Measurements from ENCODE around the gene SPEG. TPM values are rescaled to one million over a fixed set of nuclear protein-coding genes. Genes with fewer than 3 reads are reported as not detected.
"Not testable (repeated sequence)": the region's sequence is repeated elsewhere in the genome, so short reads cannot be mapped to it uniquely, and the experiment has no call there.

Gene SPEG
- total RNA-seq, 1 donor from 2014 or later: 6.1 TPM

GRCh38 chr2:219387306-219388120 lies 47.1 kb upstream of the SPEG start, which contains the start of gene DNPEP:
TSS of gene DNPEP (minus strand) at chr2:219387912. CDS start at chr2:219387794, 118 bp downstream.
- Mint-ChIP-seq H3K27ac (ENCODE audit: unreplicated experiment) (peak within 1 kb of the TSS; percentile 72), H3K9me3 (ENCODE audit: unreplicated experiment) (no peaks in the 10 kb centered on the region), H3K4me1 (ENCODE audit: unreplicated experiment) (peaks cover 17% of the 10 kb centered on the region), H3K36me3 (ENCODE audit: low read depth, unreplicated experiment) (peaks cover 18% of the 10 kb centered on the region), H3K4me3 (ENCODE audit: unreplicated experiment) (peak within 1 kb of the TSS; percentile 96), H3K27me3 (ENCODE audit: unreplicated experiment) (peaks cover 8% of the 10 kb centered on the region)
- TF ChIP-seq, protein P1, sequence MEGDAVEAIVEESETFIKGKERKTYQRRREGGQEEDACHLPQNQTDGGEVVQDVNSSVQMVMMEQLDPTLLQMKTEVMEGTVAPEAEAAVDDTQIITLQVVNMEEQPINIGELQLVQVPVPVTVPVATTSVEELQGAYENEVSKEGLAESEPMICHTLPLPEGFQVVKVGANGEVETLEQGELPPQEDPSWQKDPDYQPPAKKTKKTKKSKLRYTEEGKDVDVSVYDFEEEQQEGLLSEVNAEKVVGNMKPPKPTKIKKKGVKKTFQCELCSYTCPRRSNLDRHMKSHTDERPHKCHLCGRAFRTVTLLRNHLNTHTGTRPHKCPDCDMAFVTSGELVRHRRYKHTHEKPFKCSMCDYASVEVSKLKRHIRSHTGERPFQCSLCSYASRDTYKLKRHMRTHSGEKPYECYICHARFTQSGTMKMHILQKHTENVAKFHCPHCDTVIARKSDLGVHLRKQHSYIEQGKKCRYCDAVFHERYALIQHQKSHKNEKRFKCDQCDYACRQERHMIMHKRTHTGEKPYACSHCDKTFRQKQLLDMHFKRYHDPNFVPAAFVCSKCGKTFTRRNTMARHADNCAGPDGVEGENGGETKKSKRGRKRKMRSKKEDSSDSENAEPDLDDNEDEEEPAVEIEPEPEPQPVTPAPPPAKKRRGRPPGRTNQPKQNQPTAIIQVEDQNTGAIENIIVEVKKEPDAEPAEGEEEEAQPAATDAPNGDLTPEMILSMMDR (IDR thresholded peaks at IDR 0.05; ENCODE audit: unreplicated experiment): no peak
- DNase-seq (ENCODE audit: low spot score): peak; percentile 99

DNA sequence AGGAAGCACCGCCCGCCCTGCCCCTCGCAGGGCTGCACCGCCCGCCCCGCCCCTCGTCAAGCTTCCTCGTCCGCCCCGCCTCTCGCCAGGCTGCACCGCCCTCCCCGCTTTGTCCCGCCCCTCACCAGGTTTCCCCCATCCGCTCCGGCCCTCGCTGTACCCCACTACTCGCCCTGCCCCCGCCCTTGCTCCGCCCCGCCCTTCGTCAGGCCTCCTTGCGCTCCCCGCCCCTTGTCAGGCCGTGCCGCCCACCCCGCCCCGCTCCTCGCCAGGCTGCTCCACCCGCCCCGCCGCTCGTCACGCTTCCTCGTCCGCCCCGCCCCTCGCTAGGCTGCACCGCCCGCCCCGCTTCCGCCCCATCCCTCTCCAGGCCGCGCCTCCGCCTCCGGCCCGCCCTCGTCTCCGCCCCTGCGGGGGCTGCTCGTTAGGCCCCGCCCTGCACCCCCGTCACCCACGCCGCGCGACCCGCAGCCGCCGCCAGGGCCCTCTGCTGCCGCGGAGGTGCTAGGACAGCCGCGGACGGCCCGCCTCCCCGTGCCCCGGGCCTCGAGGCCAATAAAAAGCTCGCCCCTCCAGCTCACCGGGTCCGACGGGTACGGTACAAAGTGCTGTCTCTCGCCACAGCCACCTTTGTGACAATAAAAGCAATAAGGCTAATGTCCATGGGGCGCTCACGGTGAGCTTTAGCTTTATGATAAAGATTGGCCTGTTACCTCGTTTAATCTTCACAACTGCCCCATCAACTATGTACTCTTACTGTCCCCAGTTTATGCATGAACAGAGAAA lies 46.3 kb upstream of the SPEG start:
- Mint-ChIP-seq H3K9me3 (ENCODE audit: unreplicated experiment) (no peaks in the 10 kb centered on the region), H3K36me3 (ENCODE audit: low read depth, unreplicated experiment) (peaks cover 15% of the 10 kb centered on the region), H3K4me3 (ENCODE audit: unreplicated experiment) (peak overlapping the region; percentile 80), H3K4me1 (ENCODE audit: unreplicated experiment) (peaks cover 16% of the 10 kb centered on the region), H3K27me3 (ENCODE audit: unreplicated experiment) (peaks cover 8% of the 10 kb centered on the region), H3K27ac (ENCODE audit: unreplicated experiment) (peak overlapping the region; percentile 4)
- peak; percentile 98 for DNase-seq (ENCODE audit: low spot score)
- TF ChIP-seq, protein P1 (IDR thresholded peaks at IDR 0.05; ENCODE audit: unreplicated experiment): peak; percentile 33

DNA sequence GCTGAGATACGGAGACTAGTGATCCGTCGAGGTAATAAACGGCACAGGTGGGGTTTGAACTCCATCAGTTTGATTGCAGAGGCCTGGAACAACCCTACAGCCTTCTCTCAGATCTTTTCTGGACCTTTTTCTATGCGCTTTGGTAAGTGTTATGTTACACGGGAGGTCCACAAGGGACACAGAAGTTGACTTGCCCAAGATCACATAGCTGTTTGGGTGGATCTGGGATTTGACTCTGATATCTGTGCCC lies 45.8 kb upstream of the SPEG start:
- H3K4me1 Mint-ChIP-seq (ENCODE audit: unreplicated experiment): peaks cover 12% of the 10 kb centered on the region
- peaks cover 9% of the 10 kb centered on the region for H3K36me3 Mint-ChIP-seq (ENCODE audit: low read depth, unreplicated experiment)
- DNase-seq (ENCODE audit: low spot score): no peak
- peak overlapping the region; percentile 4 for H3K27ac Mint-ChIP-seq (ENCODE audit: unreplicated experiment)
- no peaks in the 10 kb centered on the region for H3K9me3 Mint-ChIP-seq (ENCODE audit: unreplicated experiment)
- TF ChIP-seq, protein P1 (IDR thresholded peaks at IDR 0.05; ENCODE audit: unreplicated experiment): no peak
- peak overlapping the region; percentile 80 for H3K4me3 Mint-ChIP-seq (ENCODE audit: unreplicated experiment)
- H3K27me3 Mint-ChIP-seq (ENCODE audit: unreplicated experiment): peaks cover 7% of the 10 kb centered on the region

DNA sequence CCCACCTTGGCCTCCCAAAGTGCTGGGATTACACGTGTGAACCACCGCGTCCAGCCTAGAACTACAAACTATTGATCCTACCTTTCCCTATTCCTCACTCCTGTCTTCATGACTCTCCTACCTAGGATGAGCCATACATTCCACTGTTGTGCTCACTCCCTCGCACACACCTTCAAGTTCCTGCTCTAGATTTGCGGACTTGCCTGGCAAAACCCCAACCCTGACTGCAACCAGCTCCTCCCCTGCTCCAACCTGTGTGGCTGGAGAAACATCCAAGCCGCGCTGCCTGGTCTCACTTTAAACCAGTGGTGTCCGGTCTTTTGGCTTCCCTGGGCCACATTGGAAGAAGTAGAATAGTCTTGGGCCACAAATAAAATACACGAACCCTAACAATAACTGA lies 41.9 kb upstream of the SPEG start:
- Mint-ChIP-seq H3K4me1 (ENCODE audit: unreplicated experiment) (peaks cover 3% of the 10 kb centered on the region), H3K36me3 (ENCODE audit: low read depth, unreplicated experiment) (no peaks in the 10 kb centered on the region), H3K27ac (ENCODE audit: unreplicated experiment) (no peak overlapping the region), H3K4me3 (ENCODE audit: unreplicated experiment) (no peak overlapping the region), H3K9me3 (ENCODE audit: unreplicated experiment) (no peaks in the 10 kb centered on the region), H3K27me3 (ENCODE audit: unreplicated experiment) (peaks cover 2% of the 10 kb centered on the region)
- no peak for DNase-seq (ENCODE audit: low spot score)
- TF ChIP-seq, protein P1 (IDR thresholded peaks at IDR 0.05; ENCODE audit: unreplicated experiment): no peak

- not testable (repeated sequence) for H3K9me3 Mint-ChIP-seq (ENCODE audit: unreplicated experiment); DNase-seq (ENCODE audit: low spot score); H3K27ac Mint-ChIP-seq (ENCODE audit: unreplicated experiment); H3K4me1 Mint-ChIP-seq (ENCODE audit: unreplicated experiment); H3K36me3 Mint-ChIP-seq (ENCODE audit: low read depth, unreplicated experiment); H3K4me3 Mint-ChIP-seq (ENCODE audit: unreplicated experiment); H3K27me3 Mint-ChIP-seq (ENCODE audit: unreplicated experiment)
Observed at GRCh38 chr2:219395056-219395455, 39.6 kb upstream of the SPEG start.

Data from endothelial cell (in vitro differentiated cells).